Heart left ventricle (tissue), 13 donors: Measurements from ENCODE around the gene FBXO41.

ENCODE experiments used
- CTCF ChIP-seq, 12 donors: fragments of 200-600 bp; sonication (generic) in 4 of 12; IDR thresholded peaks; one replicate each; pipeline versions ENCODE4 v1.5.0 to v1.8.0; 2018 to 2022; ENCODE audit warnings: antibody characterized with exemption in 12 of 12, mild to moderate bottlenecking in 5 of 12
- POLR2A ChIP-seq, 2 donors: fragments of 450-650 bp; IDR thresholded peaks; one replicate each; pipeline ENCODE4 v1.6.1; 2017; ENCODE audit warnings: antibody characterized with exemption in 2 of 2, mild to moderate bottlenecking in 2 of 2, moderate library complexity in 2 of 2
- donor health status: ischemic (EF 13 %, LVEDD 7.1; RV severe dilation, severe dysfunction).
- donor health status: DM: no; HTN: yes; CAD: no.
- donor health status: DM: no; HTN: no; CAD: no.
- donor health status: ischemic (EF 25% LVEDD 6.9; RV normal size, moderate dysfunction).
- donor health status: ischemic (EF 25% LVEDD 5.7; RV mildly dilated, moderate dysfunction).
- donor health status: ischemic (EF 35%, LVEDD 5.7; RV mildly dilated, moderate dysfunction).
- donor health status: nonischemic (EF 11% LVEDD 7.7; RV severe dilation, severe dysfunction).
- donor health status: DM: yes; HTN: yes; CAD: no.
- donor health status: PGD.
- donor health status: ischemic (EF 29% LVEDD 5.4; RV normal size, mild dysfunction).
- donor health status: nonischemic (EF 23%, LVEDD 6.1; RV moderate dilation, normal function).

GRCh38 chr2:73239776-73240175 is 44.5 kb downstream of the FBXO41 start:
- no peak for TF ChIP-seq POLR2A (IDR thresholded peaks at IDR 0.05)
- no peak for TF ChIP-seq CTCF (IDR thresholded peaks at IDR 0.05)
